ENCODE measurements around the gene SPOCK2.

- no peak for TF ChIP-seq CTCF (IDR thresholded peaks at IDR 0.05)
- no peak for TF ChIP-seq EZH2 (IDR thresholded peaks at IDR 0.05; ENCODE audit: borderline replicate concordance, insufficient read depth, low read depth, low read length, poor library complexity, severe bottlenecking)
Measured at GRCh38 chr10:72037811-72038210, 50.5 kb downstream of the SPOCK2 start.

Data from B cell (primary cell).